GM12865 (cell line): ENCODE data around the gene CSNK2A3.

Experiments
- DNase-seq: peaks from one replicate; pipeline ENCODE4 v3.0.0; 2010; ENCODE audit warnings: low read depth
- H3K4me3 ChIP-seq: 2 replicates; pipeline ENCODE4 v1.5.1; 2011; ENCODE audit warnings: mild to moderate bottlenecking, low read depth, low read length, control low read depth
- CTCF ChIP-seq: IDR thresholded peaks from 2 replicates; pipeline ENCODE4 v1.5.1; 2011; ENCODE audit warnings: low read length, control low read depth, low read depth, inconsistent platforms; ENCODE audit not compliant: insufficient read depth; ENCODE audit errors: missing control alignments

The CSNK2A3 gene

GRCh38 chr11:11344045-11344444, 9.0 kb downstream of the CSNK2A3 start:
- TF ChIP-seq CTCF, result no peak
- no peak overlapping the region for H3K4me3 ChIP-seq
- DNase-seq, result no peak

GRCh38 chr11:11338304-11338703, 14.7 kb downstream of the CSNK2A3 start:
- TF ChIP-seq CTCF, result no peak
- no peak overlapping the region for H3K4me3 ChIP-seq
- no peak for DNase-seq

- DNase-seq, result peak; percentile 34
- H3K4me3 ChIP-seq, result no peak overlapping the region
Measured at GRCh38 chr11:11336664-11337063, 16.4 kb downstream of the CSNK2A3 start.

GRCh38 chr11:11335043-11335442, 18.0 kb downstream of the CSNK2A3 start:
- TF ChIP-seq CTCF, result no peak
- DNase-seq, result no peak

More at GRCh38 chr11:11336664-11337063, 16.4 kb downstream of the CSNK2A3 start:
- TF ChIP-seq CTCF, result no peak

GRCh38 chr11:11334607-11335006, 18.4 kb downstream of the CSNK2A3 start:
- TF ChIP-seq CTCF, result no peak
- no peak for DNase-seq
- H3K4me3 ChIP-seq, result no peak overlapping the region

More at GRCh38 chr11:11335043-11335442, 18.0 kb downstream of the CSNK2A3 start:
- H3K4me3 ChIP-seq, result no peak overlapping the region

GRCh38 chr11:11332141-11332710, 20.8 kb downstream of the CSNK2A3 start:
- TF ChIP-seq CTCF, result no peak
- DNase-seq, result no peak
- H3K4me3 ChIP-seq, result no peak overlapping the region
